Mononuclear cell (primary cell): ENCODE measurements around the gene ZNF681. TPM values are rescaled to one million over a fixed set of nuclear protein-coding genes. Genes with fewer than 3 reads are reported as not detected.

ENCODE experiments used
- H3K27me3 ChIP-seq: 2 replicates; pipeline ENCODE4 v1.6.0; 2011; ENCODE audit warnings: low read length, control low read depth; ENCODE audit not compliant: insufficient read depth
- H3K4me1 ChIP-seq: 2 replicates; pipeline ENCODE4 v1.5.1; 2011; ENCODE audit warnings: mild to moderate bottlenecking, low read length, control low read depth; ENCODE audit not compliant: insufficient read depth
- H3K4me3 ChIP-seq: 2 replicates; pipeline ENCODE4 v1.5.1; 2011; ENCODE audit warnings: mild to moderate bottlenecking, low read length, moderate library complexity
- H3K9me3 ChIP-seq: 2 replicates; pipeline ENCODE4 v1.5.1; 2011; ENCODE audit warnings: low read depth, mild to moderate bottlenecking, control low read depth, low read length
- total RNA-seq: library from RNA; depleted of rRNA; stranded (reverse); fragments of >200 nt; gene quantifications from one replicate; pipeline ENCODE4 v1.2.3, GENCODE V29; 2012

Gene ZNF681
- 2.0 TPM for total RNA-seq

DNA sequence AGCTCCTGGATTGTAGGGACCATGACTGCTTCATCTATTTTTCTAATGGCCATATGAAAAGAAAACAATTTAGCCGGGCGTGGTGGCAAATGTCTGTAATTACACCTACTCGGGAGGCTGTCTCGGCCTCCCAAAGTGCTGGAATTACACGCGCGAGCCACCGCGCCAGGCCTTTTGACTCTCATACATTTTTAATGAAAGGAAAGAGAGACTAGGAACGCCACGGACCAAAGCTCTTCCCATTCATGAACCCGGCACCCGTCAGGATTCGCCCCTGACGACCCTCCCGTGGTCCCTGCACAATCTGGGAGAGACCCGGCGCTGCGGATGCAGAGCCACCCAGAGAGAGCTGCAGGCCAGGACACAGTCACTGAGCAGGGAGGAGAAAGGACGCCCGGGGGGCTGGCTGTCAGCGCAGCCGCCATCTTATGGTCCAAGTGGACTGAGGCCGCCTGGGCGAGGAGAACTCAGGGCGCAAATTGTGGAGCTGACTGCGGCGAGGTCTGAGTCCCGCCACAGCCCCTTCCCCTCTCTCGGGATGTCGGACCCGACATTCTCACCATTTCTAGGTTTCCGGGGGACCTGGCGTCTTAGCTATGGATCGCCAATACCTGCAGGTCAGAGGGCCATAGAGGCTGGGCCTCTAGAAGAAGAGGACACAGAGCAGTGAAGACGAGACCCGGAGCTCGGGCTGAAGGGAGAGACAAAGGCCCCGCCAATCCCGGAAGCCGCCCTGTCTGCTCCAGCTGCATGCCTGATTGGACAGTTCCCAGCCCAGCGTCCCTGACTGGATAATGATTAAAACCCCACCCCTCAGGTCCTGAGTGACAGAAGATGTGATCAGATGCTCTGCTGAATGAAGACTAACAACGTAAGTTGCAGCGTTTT, at the start of gene ZNF681:
Gene ZNF681, minus strand, starts transcription at position 705 of the 888 bp plus-strand sequence. Its CDS starts 142 bp downstream, at position 563.
- H3K27me3 ChIP-seq, result no peaks in the 10 kb centered on the region
- peaks cover 17% of the 10 kb centered on the region for H3K4me1 ChIP-seq
- H3K9me3 ChIP-seq, result no peaks in the 10 kb centered on the region
- H3K4me3 ChIP-seq, result peak within 1 kb of the TSS; percentile 76

DNA sequence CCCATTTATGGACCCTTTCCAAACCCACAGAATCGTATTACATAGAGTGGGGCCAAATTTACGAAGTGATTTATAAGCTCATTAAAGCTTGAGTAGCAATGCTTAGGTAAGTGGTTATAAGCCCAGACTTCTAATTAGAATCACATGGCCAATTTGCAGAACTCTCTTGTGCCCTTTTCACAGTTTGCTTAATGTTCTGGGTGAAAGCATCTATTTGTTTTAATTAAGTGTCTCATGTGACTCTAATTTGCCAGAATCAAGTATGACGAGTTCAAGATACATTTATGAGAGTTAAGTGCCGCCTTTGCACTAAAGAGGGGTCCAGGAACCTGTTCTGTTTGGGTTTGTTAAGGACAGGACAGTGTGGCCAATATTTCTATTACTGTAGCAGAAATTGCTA, 46.0 kb upstream of the ZNF681 start:
- no peaks in the 10 kb centered on the region for H3K27me3 ChIP-seq
- no peak overlapping the region for H3K4me3 ChIP-seq
- H3K9me3 ChIP-seq, result no peaks in the 10 kb centered on the region
- H3K4me1 ChIP-seq, result peaks cover 11% of the 10 kb centered on the region

- Histone ChIP-seq H3K4me1 (peaks cover 11% of the 10 kb centered on the region), H3K4me3 (no peak overlapping the region), H3K27me3 (no peaks in the 10 kb centered on the region), H3K9me3 (no peaks in the 10 kb centered on the region)
Observed at GRCh38 chr19:23802290-23802689, 43.6 kb upstream of the ZNF681 start.

DNA sequence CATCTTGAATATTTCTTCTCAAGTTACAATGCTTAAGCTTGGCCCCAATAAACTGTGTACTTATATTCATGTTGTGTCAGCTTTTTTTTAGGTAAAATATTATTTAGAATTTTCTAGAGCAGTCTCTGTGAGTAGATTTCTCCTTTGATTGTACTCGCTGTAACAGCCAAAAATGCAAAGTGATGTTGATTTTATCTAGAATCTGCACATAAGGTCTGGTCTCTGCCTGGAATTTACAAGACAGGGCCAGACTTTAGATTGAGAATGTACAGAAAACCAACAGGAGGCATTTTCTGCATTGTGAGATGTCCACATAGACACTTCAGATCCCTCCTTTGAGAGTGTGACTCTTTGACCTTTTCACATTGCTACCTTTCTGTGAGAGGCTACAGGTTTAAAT, 43.1 kb upstream of the ZNF681 start:
- Histone ChIP-seq H3K4me1 (peaks cover 11% of the 10 kb centered on the region), H3K9me3 (no peaks in the 10 kb centered on the region), H3K4me3 (no peak overlapping the region)

DNA sequence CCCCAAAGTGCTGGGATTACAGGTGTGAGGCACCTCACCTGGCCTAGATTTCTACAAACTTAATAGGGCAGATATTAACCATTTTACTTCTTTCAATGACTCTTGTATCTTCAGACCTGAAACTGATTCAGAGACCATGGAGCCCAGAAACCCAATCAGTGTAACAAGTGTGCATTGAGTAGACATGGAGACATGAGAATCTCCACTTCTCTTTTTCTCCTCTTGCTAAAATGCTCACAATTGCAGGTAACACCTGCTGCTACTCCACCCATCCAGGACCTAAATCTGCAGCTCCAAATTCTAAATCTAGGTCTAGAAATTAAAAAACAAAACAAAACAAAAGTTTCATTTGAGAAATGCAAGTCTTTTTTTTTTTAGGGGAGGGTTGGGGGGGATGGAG, 42.2 kb upstream of the ZNF681 start:
- Histone ChIP-seq H3K27me3 (no peaks in the 10 kb centered on the region), H3K9me3 (peaks cover 4% of the 10 kb centered on the region), H3K4me1 (peaks cover 11% of the 10 kb centered on the region), H3K4me3 (no peak overlapping the region)

More for the DNA sequence above, 43.1 kb upstream of the ZNF681 start:
- H3K27me3 ChIP-seq, result no peaks in the 10 kb centered on the region

DNA sequence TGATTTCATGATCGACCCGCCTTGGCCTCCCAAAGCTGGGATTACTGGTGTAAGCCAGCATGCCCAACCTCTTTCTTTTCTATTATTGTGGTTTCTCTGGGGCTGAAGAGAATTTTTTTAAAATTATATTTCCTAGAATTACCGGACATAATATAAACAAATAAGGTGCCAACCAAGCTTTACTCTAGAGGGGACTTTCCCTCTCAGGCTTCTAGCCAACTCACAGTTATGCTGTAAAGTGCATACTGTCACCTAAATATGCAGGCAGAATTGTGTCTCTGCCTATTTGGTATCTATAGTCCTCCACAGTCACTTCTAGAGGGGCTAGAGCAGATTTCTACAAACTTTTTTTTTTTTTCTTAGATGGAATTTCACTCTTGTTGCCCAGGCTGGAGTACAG, 41.6 kb upstream of the ZNF681 start:
- peaks cover 4% of the 10 kb centered on the region for H3K9me3 ChIP-seq
- no peak overlapping the region for H3K4me3 ChIP-seq
- peaks cover 11% of the 10 kb centered on the region for H3K4me1 ChIP-seq

GRCh38 chr19:23799321-23799720, 40.6 kb upstream of the ZNF681 start:
- Histone ChIP-seq H3K4me1 (peaks cover 11% of the 10 kb centered on the region), H3K27me3 (no peaks in the 10 kb centered on the region), H3K4me3 (no peak overlapping the region), H3K9me3 (peaks cover 4% of the 10 kb centered on the region)

More for the DNA sequence above, 41.6 kb upstream of the ZNF681 start:
- H3K27me3 ChIP-seq, result no peaks in the 10 kb centered on the region

DNA sequence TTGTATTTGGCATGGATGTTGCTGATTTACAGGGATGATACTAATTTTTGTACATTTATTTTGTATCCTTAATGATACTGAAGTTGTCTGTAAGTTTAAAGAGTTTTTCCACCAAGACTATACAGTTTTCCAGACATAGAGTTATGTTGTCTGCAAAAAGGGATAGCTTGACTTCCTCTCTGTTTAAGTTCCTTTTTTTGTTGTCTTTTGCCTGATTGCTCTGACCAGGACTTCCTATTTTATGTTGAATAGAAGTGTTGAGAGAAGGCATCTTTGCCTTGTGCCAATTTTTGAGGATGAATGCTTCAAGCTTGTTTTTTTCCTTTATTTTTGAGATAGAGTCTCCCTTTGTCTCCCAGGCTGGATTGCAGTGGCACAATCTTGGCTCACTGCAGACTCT, 36.8 kb upstream of the ZNF681 start:
- H3K9me3 ChIP-seq, result peaks cover 4% of the 10 kb centered on the region
- H3K4me1 ChIP-seq, result peaks cover 3% of the 10 kb centered on the region
- no peak overlapping the region for H3K4me3 ChIP-seq
- no peaks in the 10 kb centered on the region for H3K27me3 ChIP-seq

GRCh38 chr19:23792784-23793183, 34.1 kb upstream of the ZNF681 start:
- H3K27me3 ChIP-seq, result no peaks in the 10 kb centered on the region
- no peaks in the 10 kb centered on the region for H3K4me1 ChIP-seq
- no peak overlapping the region for H3K4me3 ChIP-seq
- peaks cover 4% of the 10 kb centered on the region for H3K9me3 ChIP-seq

DNA sequence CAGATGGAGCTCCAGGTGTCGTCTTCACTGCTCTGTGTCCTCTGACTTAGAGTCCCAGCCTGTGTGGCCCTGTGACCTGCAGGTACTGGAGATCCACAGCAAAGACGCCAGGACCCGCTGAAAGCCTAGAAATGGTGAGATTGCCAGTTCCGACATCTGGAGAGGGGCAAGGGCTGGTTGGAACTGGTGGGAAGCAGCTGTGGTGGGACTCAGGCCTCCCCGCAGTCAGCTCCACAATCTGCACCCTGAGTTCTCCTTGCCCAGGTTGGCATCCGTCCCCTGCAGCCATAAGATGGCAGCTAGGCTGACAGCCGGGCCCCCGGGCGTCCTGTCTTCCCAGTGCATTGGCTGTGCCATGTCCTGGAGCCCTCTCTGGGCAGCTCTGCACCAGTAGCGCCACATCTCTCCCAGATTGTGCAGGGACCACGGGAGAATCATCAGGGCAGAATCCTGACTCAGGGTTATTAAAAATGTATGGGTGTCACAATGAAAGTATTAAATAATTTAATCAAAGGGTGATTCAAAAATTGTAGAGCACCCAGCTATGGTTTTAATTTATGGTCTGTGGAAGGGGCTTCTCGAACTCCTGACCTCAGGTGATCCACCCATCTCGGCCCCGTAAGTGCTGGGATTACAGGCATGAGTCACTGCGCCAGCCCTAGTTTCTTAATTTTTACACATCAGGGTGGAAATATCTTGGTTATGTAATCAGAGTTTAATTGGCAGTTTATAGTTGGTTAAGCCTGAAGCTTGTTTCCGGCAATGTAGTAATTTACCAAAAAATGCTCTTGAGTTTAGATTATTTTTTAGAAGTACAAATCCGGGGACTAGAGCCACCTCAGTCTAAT, 32.2 kb upstream of the ZNF681 start:
- H3K9me3 ChIP-seq, result no peaks in the 10 kb centered on the region
- no peaks in the 10 kb centered on the region for H3K27me3 ChIP-seq
- no peaks in the 10 kb centered on the region for H3K4me1 ChIP-seq
- H3K4me3 ChIP-seq, result no peak overlapping the region

GRCh38 chr19:23789246-23789645, 30.6 kb upstream of the ZNF681 start:
- no peak overlapping the region for H3K4me3 ChIP-seq
- no peaks in the 10 kb centered on the region for H3K27me3 ChIP-seq
- no peaks in the 10 kb centered on the region for H3K9me3 ChIP-seq
- no peaks in the 10 kb centered on the region for H3K4me1 ChIP-seq

GRCh38 chr19:23788411-23788810, 29.7 kb upstream of the ZNF681 start:
- Histone ChIP-seq H3K27me3 (no peaks in the 10 kb centered on the region), H3K9me3 (no peaks in the 10 kb centered on the region), H3K4me1 (no peaks in the 10 kb centered on the region), H3K4me3 (no peak overlapping the region)

- no peaks in the 10 kb centered on the region for H3K27me3 ChIP-seq
- H3K9me3 ChIP-seq, result no peaks in the 10 kb centered on the region
- no peak overlapping the region for H3K4me3 ChIP-seq
- no peaks in the 10 kb centered on the region for H3K4me1 ChIP-seq
Observed at GRCh38 chr19:23787106-23787505, 28.4 kb upstream of the ZNF681 start.

- Histone ChIP-seq H3K9me3 (no peaks in the 10 kb centered on the region), H3K27me3 (no peaks in the 10 kb centered on the region)
Observed at GRCh38 chr19:23785982-23786381, 27.3 kb upstream of the ZNF681 start.

GRCh38 chr19:23784274-23784673, 25.6 kb upstream of the ZNF681 start:
- Histone ChIP-seq H3K27me3 (no peaks in the 10 kb centered on the region), H3K9me3 (no peaks in the 10 kb centered on the region), H3K4me1 (no peaks in the 10 kb centered on the region), H3K4me3 (no peak overlapping the region)

More at GRCh38 chr19:23785982-23786381, 27.3 kb upstream of the ZNF681 start:
- Histone ChIP-seq H3K4me1 (no peaks in the 10 kb centered on the region), H3K4me3 (no peak overlapping the region)
